ENCODE data around the gene MCC. TPM values are rescaled to one million over a fixed set of nuclear protein-coding genes. Genes with fewer than 3 reads are reported as not detected.

The MCC gene
- total and polyA plus RNA-seq, 4 donors = 1.6 to 38.6 (median 11.2) TPM

DNA sequence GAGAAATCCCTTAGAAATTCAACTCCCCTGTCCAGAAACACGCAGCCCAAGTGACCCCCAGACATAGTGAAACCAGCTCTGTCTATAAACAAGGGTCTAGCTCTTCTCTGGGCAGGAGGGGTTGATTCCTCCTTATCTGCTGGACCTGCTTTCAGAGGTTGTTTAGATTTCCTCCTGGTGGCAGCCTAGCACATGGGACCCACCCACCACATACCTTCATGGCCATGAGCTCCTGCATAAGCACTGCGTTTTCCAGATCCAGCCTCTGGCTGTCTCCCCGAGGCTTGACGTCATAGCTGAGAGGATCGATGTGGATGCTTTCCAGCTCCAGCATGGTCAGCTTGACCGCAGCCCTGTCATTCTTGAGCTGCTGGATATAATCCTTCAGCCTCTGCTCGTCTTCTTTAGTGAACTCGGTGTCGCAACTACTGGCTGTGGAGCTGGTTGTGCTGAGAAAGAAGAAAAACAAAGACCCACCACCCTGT is 434.7 kb downstream of the MCC start:
- no peaks in the 10 kb centered on the region for H3K9me3 ChIP-seq (ENCODE audit: control insufficient read depth in 4 of 4, insufficient read depth in 3 of 4, low read length in 3 of 4)
- H3K36me3 ChIP-seq (ENCODE audit: control insufficient read depth in 4 of 4, insufficient read depth in 4 of 4, low read length in 4 of 4) = peaks cover 0 to 8% (median 5%) of the 10 kb centered on the region in 4 donors
- H3K4me3 ChIP-seq = no peak overlapping the region
- WGBS, 2 donors = 89 to 90% methylated on average over 9 of the region's 9 CpGs
- DNase-seq (no peak), ATAC-seq (ENCODE audit: insufficient read depth, low FRiP score) (no peak)
- no peak for TF ChIP-seq CTCF (IDR thresholded peaks at IDR 0.05; ENCODE audit: control extremely low read depth, extremely low read depth)
- no peak overlapping the region for H3K9ac ChIP-seq (ENCODE audit: insufficient read depth in 1 of 2, low read length in 2 of 2)
- H3K4me1 ChIP-seq (ENCODE audit: control insufficient read depth in 5 of 5, insufficient read depth in 5 of 5, low read length in 5 of 5) = peaks cover 0 to 5% (median 0%) of the 10 kb centered on the region in 5 donors
- no peak overlapping the region for H3K27ac ChIP-seq (ENCODE audit: low read depth in 1 of 2, low read length in 1 of 2)
- no peaks in the 10 kb centered on the region for H3K27me3 ChIP-seq (ENCODE audit: control insufficient read depth in 3 of 3, insufficient read depth in 3 of 3, low read length in 2 of 3)

- H3K27ac ChIP-seq (ENCODE audit: low read depth in 1 of 2, low read length in 1 of 2) = no peak overlapping the region
- no peak overlapping the region for H3K9ac ChIP-seq (ENCODE audit: insufficient read depth in 1 of 2, low read length in 2 of 2)
- H3K4me3 ChIP-seq = no peak overlapping the region
- DNase-seq = no peak
- no peaks in the 10 kb centered on the region for H3K9me3 ChIP-seq (ENCODE audit: control insufficient read depth in 4 of 4, insufficient read depth in 3 of 4, low read length in 3 of 4)
- ATAC-seq (ENCODE audit: insufficient read depth, low FRiP score) = no peak
- H3K27me3 ChIP-seq (ENCODE audit: control insufficient read depth in 3 of 3, insufficient read depth in 3 of 3, low read length in 2 of 3) = no peaks in the 10 kb centered on the region
- H3K4me1 ChIP-seq (ENCODE audit: control insufficient read depth in 5 of 5, insufficient read depth in 5 of 5, low read length in 5 of 5) = peaks cover 0 to 5% (median 0%) of the 10 kb centered on the region in 5 donors
- H3K36me3 ChIP-seq (ENCODE audit: control insufficient read depth in 4 of 4, insufficient read depth in 4 of 4, low read length in 4 of 4) = peaks cover 2 to 14% (median 9%) of the 10 kb centered on the region in 4 donors
- WGBS, 2 donors = 82 to 89% methylated on average over 10 of the region's 10 CpGs
- no peak for TF ChIP-seq CTCF (IDR thresholded peaks at IDR 0.05; ENCODE audit: control extremely low read depth, extremely low read depth)
These were observed 436.0 kb downstream of the MCC start for GRCh38 chr5:113052041-113052795.

- no peak for TF ChIP-seq CTCF (IDR thresholded peaks at IDR 0.05; ENCODE audit: control extremely low read depth, extremely low read depth)
- Histone ChIP-seq H3K36me3 (ENCODE audit: control insufficient read depth in 4 of 4, insufficient read depth in 4 of 4, low read length in 4 of 4) (peaks cover 2 to 14% (median 7%) of the 10 kb centered on the region in 4 donors), H3K9ac (ENCODE audit: insufficient read depth in 1 of 2, low read length in 2 of 2) (no peak overlapping the region), H3K27me3 (ENCODE audit: control insufficient read depth in 3 of 3, insufficient read depth in 3 of 3, low read length in 2 of 3) (no peaks in the 10 kb centered on the region), H3K27ac (ENCODE audit: low read depth in 1 of 2, low read length in 1 of 2) (no peak overlapping the region), H3K9me3 (ENCODE audit: control insufficient read depth in 4 of 4, insufficient read depth in 3 of 4, low read length in 3 of 4) (no peaks in the 10 kb centered on the region), H3K4me3 (no peak overlapping the region), H3K4me1 (ENCODE audit: control insufficient read depth in 5 of 5, insufficient read depth in 5 of 5, low read length in 5 of 5) (peaks cover 0 to 5% (median 0%) of the 10 kb centered on the region in 5 donors)
- 50 to 51% methylated on average over 9 of the region's 9 CpGs for WGBS, 2 donors
- no peak for ATAC-seq (ENCODE audit: insufficient read depth, low FRiP score)
- DNase-seq = no peak
These were observed 437.4 kb downstream of the MCC start for GRCh38 chr5:113050721-113051382.
